MM.1S (cell line): ENCODE measurements around the gene OR10G8.

ENCODE experiments used
- DNase-seq: peaks from one replicate; pipeline ENCODE4 v3.0.0-alpha.2; 2015
- H2AFZ ChIP-seq: fragments of 300-600 bp; sonication (generic); 2 replicates; pipeline ENCODE4 v1.6.0; 2016; ENCODE audit warnings: antibody characterized with exemption, low read length
- H3F3A ChIP-seq: fragments of 300-600 bp; sonication (generic); 2 replicates; pipeline ENCODE4 v1.6.1; 2016; ENCODE audit warnings: mild to moderate bottlenecking, antibody characterized with exemption, low read length, moderate library complexity, mixed read lengths; ENCODE audit not compliant: insufficient read depth
- H3K27ac ChIP-seq: fragments of 300-600 bp; sonication (generic); 2 replicates; pipeline ENCODE4 v1.5.1; 2016; ENCODE audit warnings: mild to moderate bottlenecking, low read length
- H3K27me3 ChIP-seq: fragments of 300-600 bp; sonication (generic); replicated peaks from 2 replicates; pipeline ENCODE4 v1.6.0; 2016; ENCODE audit warnings: low read length; ENCODE audit not compliant: insufficient read depth
- H3K36me3 ChIP-seq: fragments of 300-600 bp; sonication (generic); replicated peaks from 2 replicates; pipeline ENCODE4 v1.6.1; 2016; ENCODE audit warnings: mild to moderate bottlenecking, low read length, mixed read lengths; ENCODE audit not compliant: insufficient read depth
- H3K4me1 ChIP-seq: fragments of 300-600 bp; sonication (generic); 2 replicates; pipeline ENCODE4 v1.6.1; 2016; ENCODE audit warnings: low read length, mixed read lengths
- H3K4me2 ChIP-seq: fragments of 300-600 bp; sonication (generic); 2 replicates; pipeline ENCODE4 v1.6.0; 2016; ENCODE audit warnings: low read depth, low read length
- H3K4me3 ChIP-seq: fragments of 300-600 bp; sonication (generic); 2 replicates; pipeline ENCODE4 v1.5.1; 2016; ENCODE audit warnings: low read length, mixed read lengths
- H3K79me2 ChIP-seq: fragments of 300-600 bp; sonication (generic); 2 replicates; pipeline ENCODE4 v1.6.1; 2016; ENCODE audit warnings: mixed run types, low read length, mixed read lengths
- H3K9ac ChIP-seq: fragments of 300-600 bp; sonication (generic); 2 replicates; pipeline ENCODE4 v1.6.1; 2016; ENCODE audit warnings: low read length, mixed read lengths
- H3K9me2 ChIP-seq: fragments of 300-600 bp; sonication (generic); replicated peaks from 2 replicates; pipeline ENCODE4 v1.6.1; 2016; ENCODE audit warnings: mild to moderate bottlenecking, low read length, mixed read lengths; ENCODE audit not compliant: insufficient read depth
- H3K9me3 ChIP-seq: fragments of 300-600 bp; sonication (generic); replicated peaks from 2 replicates; pipeline ENCODE4 v1.6.1; 2016; ENCODE audit warnings: mild to moderate bottlenecking, low read length, mixed read lengths; ENCODE audit not compliant: insufficient read depth
- H4K20me1 ChIP-seq: fragments of 300-600 bp; sonication (generic); 2 replicates; pipeline ENCODE4 v1.6.1; 2016; ENCODE audit warnings: mild to moderate bottlenecking, low read length, moderate library complexity, mixed read lengths; ENCODE audit not compliant: insufficient read depth
- EZH2 ChIP-seq: fragments of 300-600 bp; sonication (generic); optimal IDR thresholded peaks from 2 replicates; pipeline ENCODE3; 2017; ENCODE audit warnings: low read depth, mild to moderate bottlenecking, antibody characterized with exemption, low read length, mixed read lengths
- EZH2phosphoT487 ChIP-seq: fragments of 300-600 bp; sonication (generic); IDR thresholded peaks from 2 replicates; pipeline ENCODE4 v1.6.1; 2018; ENCODE audit warnings: antibody characterized with exemption, low read length
- TF ChIP-seq, protein P1 (sequence below): fragments of 300-600 bp; sonication (generic); IDR thresholded peaks from 2 replicates; pipeline ENCODE4 v1.5.1; 2016; ENCODE audit warnings: antibody characterized with exemption, low read length, mixed read lengths

OR10G8 gene

DNA sequence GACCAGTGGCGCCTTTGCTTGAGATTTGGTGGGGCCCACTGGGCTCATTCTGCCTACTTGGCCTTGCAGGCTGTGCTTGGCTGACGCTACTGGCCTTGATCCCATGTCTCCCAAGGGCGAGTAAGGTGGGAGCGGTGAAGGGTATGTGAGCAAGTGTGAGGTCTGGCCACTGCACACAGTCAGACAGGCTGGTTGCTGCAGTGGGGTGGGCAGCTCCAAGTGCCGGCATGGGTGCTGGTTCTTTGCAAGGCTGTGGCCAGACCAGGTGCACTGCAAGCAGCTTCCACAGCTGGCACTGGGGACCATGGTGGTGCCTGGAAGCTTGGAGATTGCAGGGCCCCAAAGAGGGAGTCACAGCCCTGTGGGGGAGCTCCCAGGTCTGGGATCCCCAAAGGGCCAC is 48.0 kb downstream of the OR10G8 start:
- Histone ChIP-seq H3K36me3 (no peaks in the 10 kb centered on the region), H3K4me3 (no peak overlapping the region), H3F3A (no peaks in the 10 kb centered on the region), H2AFZ (no peak overlapping the region), H4K20me1 (no peaks in the 10 kb centered on the region), H3K27ac (no peak overlapping the region), H3K9me3 (no peaks in the 10 kb centered on the region), H3K4me2 (no peak overlapping the region), H3K27me3 (no peaks in the 10 kb centered on the region), H3K9ac (no peak overlapping the region), H3K9me2 (no peaks in the 10 kb centered on the region), H3K79me2 (no peaks in the 10 kb centered on the region), H3K4me1 (0 out of 2 replicates have a peak, but pooled peaks cover 3% of the 10 kb centered on the region)
- no peak for DNase-seq
- TF ChIP-seq EZH2 (no peak), EZH2phosphoT487 (no peak)
- TF ChIP-seq, protein P1, sequence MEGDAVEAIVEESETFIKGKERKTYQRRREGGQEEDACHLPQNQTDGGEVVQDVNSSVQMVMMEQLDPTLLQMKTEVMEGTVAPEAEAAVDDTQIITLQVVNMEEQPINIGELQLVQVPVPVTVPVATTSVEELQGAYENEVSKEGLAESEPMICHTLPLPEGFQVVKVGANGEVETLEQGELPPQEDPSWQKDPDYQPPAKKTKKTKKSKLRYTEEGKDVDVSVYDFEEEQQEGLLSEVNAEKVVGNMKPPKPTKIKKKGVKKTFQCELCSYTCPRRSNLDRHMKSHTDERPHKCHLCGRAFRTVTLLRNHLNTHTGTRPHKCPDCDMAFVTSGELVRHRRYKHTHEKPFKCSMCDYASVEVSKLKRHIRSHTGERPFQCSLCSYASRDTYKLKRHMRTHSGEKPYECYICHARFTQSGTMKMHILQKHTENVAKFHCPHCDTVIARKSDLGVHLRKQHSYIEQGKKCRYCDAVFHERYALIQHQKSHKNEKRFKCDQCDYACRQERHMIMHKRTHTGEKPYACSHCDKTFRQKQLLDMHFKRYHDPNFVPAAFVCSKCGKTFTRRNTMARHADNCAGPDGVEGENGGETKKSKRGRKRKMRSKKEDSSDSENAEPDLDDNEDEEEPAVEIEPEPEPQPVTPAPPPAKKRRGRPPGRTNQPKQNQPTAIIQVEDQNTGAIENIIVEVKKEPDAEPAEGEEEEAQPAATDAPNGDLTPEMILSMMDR: no peak

DNA sequence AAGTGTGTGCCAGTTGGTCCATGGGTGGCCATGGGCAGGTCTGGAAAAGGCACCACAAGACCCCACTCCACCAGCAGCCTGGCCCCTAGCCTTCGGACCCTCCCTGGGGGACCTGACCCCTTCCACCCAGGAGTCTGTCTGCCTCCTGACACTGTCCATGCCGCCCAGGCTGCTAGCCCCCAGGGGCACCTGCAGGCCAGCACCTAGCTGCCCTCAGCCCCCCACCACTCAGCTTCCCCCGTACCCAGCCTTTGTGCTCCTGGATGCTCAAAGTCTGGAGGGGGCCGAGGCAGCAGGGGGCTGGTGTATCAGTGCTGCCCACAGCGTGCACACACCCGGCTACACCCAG is 48.9 kb downstream of the OR10G8 start:
- H3K4me1 ChIP-seq: 0 out of 2 replicates have a peak, but pooled peaks cover 3% of the 10 kb centered on the region
- H4K20me1 ChIP-seq: no peaks in the 10 kb centered on the region
- no peaks in the 10 kb centered on the region for H3K9me3 ChIP-seq
- H3K36me3 ChIP-seq: no peaks in the 10 kb centered on the region
- H3K27ac ChIP-seq: no peak overlapping the region
- no peak for DNase-seq
- no peaks in the 10 kb centered on the region for H3K9me2 ChIP-seq
- H3K4me2 ChIP-seq: no peak overlapping the region
- no peak overlapping the region for H3K9ac ChIP-seq
- no peaks in the 10 kb centered on the region for H3F3A ChIP-seq
- no peak overlapping the region for H3K4me3 ChIP-seq
- no peaks in the 10 kb centered on the region for H3K79me2 ChIP-seq
- H3K27me3 ChIP-seq: no peaks in the 10 kb centered on the region
- TF ChIP-seq EZH2phosphoT487 (no peak), EZH2 (no peak)
- TF ChIP-seq, protein P1: no peak
- H2AFZ ChIP-seq: no peak overlapping the region

DNA sequence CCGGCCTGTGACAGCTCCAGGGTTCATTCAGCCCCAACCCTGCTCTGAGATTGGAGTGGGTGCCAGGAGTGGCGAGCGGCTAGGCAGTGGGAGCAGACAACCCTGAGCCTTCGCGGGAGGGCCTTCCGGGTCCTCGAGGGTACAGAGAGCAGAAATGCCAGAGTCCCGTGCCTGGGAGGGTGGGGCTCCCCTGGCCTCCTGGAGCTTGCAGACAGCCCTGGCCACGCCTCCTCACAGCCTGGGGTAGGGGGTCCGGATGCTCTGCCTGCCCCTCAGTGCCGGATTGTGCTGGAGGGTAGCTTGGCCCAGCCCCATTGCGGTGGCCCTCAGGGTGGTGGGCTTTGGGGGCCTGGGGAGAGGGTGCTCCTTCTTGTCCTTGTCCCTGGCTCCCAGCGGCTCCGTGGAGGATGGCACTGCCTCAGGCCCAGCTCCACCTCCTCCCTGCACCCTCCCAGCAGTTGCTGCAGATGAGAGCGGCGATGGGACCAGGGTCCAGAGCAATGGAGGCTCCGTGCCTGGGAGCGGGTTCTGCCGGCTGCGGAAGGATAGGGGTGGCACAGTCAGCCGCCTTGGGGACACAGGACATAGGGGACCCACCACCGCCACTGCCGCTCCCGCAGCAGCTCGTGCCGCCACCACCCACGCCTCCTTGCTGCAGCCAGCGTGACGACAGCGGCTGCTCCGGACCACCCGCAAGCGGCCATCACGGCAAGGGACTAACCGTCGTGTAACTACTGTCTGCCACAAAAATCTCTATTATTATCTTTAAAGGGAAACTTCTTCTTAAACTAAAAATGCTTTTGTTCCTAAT is 49.4 kb downstream of the OR10G8 start:
- Histone ChIP-seq H3K27me3 (no peaks in the 10 kb centered on the region), H4K20me1 (no peaks in the 10 kb centered on the region), H3K9ac (no peak overlapping the region), H3K27ac (no peak overlapping the region), H3K4me3 (no peak overlapping the region), H3K9me3 (no peaks in the 10 kb centered on the region), H3K4me1 (0 out of 2 replicates have a peak, but pooled peaks cover 3% of the 10 kb centered on the region), H3K9me2 (no peaks in the 10 kb centered on the region), H2AFZ (no peak overlapping the region), H3F3A (no peaks in the 10 kb centered on the region), H3K36me3 (no peaks in the 10 kb centered on the region), H3K4me2 (no peak overlapping the region), H3K79me2 (no peaks in the 10 kb centered on the region)
- DNase-seq: no peak
- TF ChIP-seq, protein P1: no peak
- TF ChIP-seq EZH2phosphoT487 (no peak), EZH2 (no peak)
